Activated T-helper 1 cell treated with anti-CD3 and anti-CD28 coated beads, Interleukin-12 subunit alpha, Interleukin-12 subunit beta, Interleukin-2, Interleukin-4 antibody, amounts not matched to agents 30 ng/mL and 10 ng/mL and 1 ng/mL, durations not matched to agents 14 hours and 24 hours and 36 hours (primary cell): ENCODE data around the gene PHYKPL. TPM values are rescaled to one million over a fixed set of nuclear protein-coding genes. Genes with fewer than 3 reads are reported as not detected.

ENCODE experiments used
- DNase-seq: peaks from one replicate; pipeline ENCODE4 v3.0.0; 2021; ENCODE audit warnings: low spot score
- H3K27ac Mint-ChIP-seq: one replicate; pipeline ENCODE4 v1.8.0; 2021; ENCODE audit warnings: mild to moderate bottlenecking, mixed read lengths
- H3K27me3 Mint-ChIP-seq: one replicate; pipeline ENCODE4 v1.8.0; 2022; ENCODE audit warnings: mild to moderate bottlenecking, moderate library complexity, mixed read lengths; ENCODE audit not compliant: insufficient read depth
- H3K36me3 Mint-ChIP-seq: one replicate; pipeline ENCODE4 v1.8.0; 2021; ENCODE audit warnings: low read depth, mixed read lengths
- H3K4me1 Mint-ChIP-seq: one replicate; pipeline ENCODE4 v1.8.0; 2021; ENCODE audit warnings: low read depth, mixed read lengths
- H3K4me3 Mint-ChIP-seq: one replicate; pipeline ENCODE4 v1.8.0; 2021; ENCODE audit warnings: mild to moderate bottlenecking, moderate library complexity, mixed read lengths
- H3K9me3 Mint-ChIP-seq: one replicate; pipeline ENCODE4 v1.8.0; 2021; ENCODE audit warnings: mixed read lengths
- intact Hi-C: fragments of 100-400 bp; cut with micrococcal nuclease; formaldehyde crosslinking; loops from one replicate; pipeline ENCODE4 v1.15.1; 2024
- total RNA-seq: library from RNA; stranded (reverse); gene quantifications from 2 replicates; pipeline ENCODE4 v1.2.3, GENCODE V29; 2022

Gene PHYKPL
- total RNA-seq = 84.4 and 86.7 TPM in 2 replicates

DNA sequence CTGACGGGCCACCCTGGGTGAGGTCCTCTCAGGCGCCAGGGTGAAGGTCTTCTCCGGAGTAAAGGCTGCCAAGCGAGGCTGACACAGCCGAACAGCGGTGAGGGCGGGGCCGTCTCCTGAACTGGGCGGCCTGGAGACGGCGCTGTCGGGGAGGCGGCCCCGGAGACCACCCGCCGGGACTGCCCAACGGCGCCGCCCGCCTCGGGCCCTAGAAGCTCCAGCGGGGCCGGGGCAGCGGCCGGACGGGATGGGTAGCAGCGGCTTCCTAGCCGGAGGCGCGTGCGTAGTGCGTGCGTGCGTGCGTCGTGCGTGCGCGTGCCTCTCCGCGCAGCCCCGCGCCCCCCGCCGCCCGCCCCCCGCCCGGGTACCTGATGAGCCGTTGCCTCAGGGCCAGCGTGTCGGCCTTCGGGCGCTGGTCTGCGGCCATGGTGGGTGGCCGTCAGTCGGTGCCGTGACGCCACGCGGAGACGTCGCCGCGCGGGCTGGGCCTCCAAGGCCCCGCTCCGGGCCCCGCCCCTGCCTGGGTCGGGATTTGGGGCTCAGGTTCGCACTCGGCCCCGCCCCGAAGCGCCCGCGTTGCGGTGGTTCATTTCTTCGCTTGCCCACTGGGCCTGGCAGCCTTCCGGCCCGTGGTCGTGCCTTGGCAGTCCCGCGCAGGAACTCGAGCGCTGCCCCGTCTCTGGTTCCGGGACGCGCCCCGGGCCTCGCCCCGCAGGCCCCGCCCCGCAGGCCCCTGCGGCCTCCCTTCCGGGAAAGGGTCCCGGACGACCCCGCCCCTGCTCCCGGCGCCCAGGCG, at the start of gene PHYKPL:
PHYKPL (minus strand) TSS at position 679 of the 796 bp plus-strand sequence; CDS start at position 427, 252 bp downstream.
- H3K4me3 Mint-ChIP-seq = peak within 1 kb of the TSS; percentile 90
- peak; percentile 75 for DNase-seq
- H3K9me3 Mint-ChIP-seq = no peaks in the 10 kb centered on the region
- H3K27ac Mint-ChIP-seq = peak within 1 kb of the TSS; percentile 86
- intact Hi-C loops = loop anchor here (1.0 to 10.0 kb wide), 6 partner anchors 28 to 1572 kb away; partner anchors contain the start of genes CLK4, HNRNPAB, HNRNPH1 and MGAT4B
- H3K4me1 Mint-ChIP-seq = peaks cover 66% of the 10 kb centered on the region
- no peaks in the 10 kb centered on the region for H3K27me3 Mint-ChIP-seq
- H3K36me3 Mint-ChIP-seq = peaks cover 40% of the 10 kb centered on the region

DNA sequence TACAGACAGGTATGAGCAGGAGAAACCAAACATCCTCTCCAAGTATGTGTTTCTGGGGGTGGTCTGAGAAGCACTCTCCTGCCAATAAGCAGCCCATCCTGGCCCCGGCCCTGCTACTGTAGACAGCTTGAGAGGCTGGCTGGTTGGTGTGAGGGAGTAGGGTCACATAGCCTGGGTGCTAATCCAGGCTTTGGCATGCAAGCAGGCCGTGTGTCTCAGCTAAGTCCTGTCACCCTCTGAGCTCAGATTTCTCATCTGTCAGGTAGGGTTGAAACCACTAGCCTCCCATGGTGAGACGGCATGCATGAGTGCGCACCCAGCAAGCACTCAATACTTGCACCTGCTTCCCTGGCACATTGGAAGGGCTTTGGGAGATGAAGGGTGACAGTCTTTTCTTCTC, 49.8 kb upstream of the PHYKPL start:
- Mint-ChIP-seq H3K9me3 (peaks cover 11% of the 10 kb centered on the region), H3K4me1 (peaks cover 5% of the 10 kb centered on the region), H3K27me3 (peaks cover 9% of the 10 kb centered on the region), H3K36me3 (no peaks in the 10 kb centered on the region), H3K27ac (no peak overlapping the region), H3K4me3 (no peak overlapping the region)
- no peak for DNase-seq
- intact Hi-C loops = no loop called here

DNA sequence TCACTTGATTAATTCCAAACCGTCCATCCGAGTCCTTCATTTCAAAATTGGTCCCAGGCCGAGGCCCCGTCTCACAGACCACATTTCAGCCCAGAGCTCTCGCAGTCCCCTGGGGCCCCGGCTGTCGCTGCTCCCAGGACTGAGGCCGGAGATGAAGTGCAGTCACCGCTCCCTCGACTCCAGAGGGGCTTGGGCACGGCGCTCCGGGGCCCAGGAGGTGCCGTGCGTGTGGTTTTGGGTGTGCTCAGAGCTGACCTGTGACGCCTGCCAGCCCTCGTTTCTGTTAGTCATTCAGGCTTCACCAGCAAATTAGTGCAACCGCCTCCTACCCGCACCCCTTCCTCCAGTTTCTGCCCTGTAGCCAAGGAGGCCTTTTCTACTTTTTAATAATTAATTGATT, 48.7 kb upstream of the PHYKPL start:
- peaks cover 9% of the 10 kb centered on the region for H3K27me3 Mint-ChIP-seq
- no peaks in the 10 kb centered on the region for H3K36me3 Mint-ChIP-seq
- H3K4me3 Mint-ChIP-seq = no peak overlapping the region
- intact Hi-C loops = no loop called here
- peaks cover 11% of the 10 kb centered on the region for H3K9me3 Mint-ChIP-seq
- no peak overlapping the region for H3K27ac Mint-ChIP-seq
- no peak for DNase-seq
- H3K4me1 Mint-ChIP-seq = peaks cover 5% of the 10 kb centered on the region

DNA sequence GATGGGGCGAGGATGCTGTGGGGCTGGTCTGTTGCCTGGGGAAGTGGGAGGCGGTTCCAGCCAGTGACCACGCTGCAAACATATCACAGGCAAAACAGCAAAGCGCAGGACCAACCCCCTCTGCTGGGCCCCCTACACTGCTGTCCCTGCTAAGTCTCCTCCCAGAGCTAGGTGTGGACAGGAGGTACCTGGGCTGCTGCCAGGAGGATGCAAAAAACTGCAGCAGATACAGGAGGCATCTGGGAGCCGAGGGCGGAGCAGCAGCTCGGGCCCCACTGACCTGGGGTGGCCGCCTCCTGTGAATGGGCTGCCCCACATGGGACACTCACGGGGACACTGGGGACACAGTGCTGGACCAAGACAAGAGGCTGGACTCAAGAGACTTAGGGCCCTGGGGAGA, 48.0 kb upstream of the PHYKPL start:
- DNase-seq = no peak
- peaks cover 11% of the 10 kb centered on the region for H3K9me3 Mint-ChIP-seq
- H3K4me1 Mint-ChIP-seq = peaks cover 5% of the 10 kb centered on the region
- H3K4me3 Mint-ChIP-seq = no peak overlapping the region
- no peaks in the 10 kb centered on the region for H3K36me3 Mint-ChIP-seq
- H3K27me3 Mint-ChIP-seq = peaks cover 9% of the 10 kb centered on the region
- intact Hi-C loops = loop anchor here (1.0 kb wide), 3 partner anchors 271 to 1214 kb away; partner anchors contain the start of gene COL23A1
- no peak overlapping the region for H3K27ac Mint-ChIP-seq

DNA sequence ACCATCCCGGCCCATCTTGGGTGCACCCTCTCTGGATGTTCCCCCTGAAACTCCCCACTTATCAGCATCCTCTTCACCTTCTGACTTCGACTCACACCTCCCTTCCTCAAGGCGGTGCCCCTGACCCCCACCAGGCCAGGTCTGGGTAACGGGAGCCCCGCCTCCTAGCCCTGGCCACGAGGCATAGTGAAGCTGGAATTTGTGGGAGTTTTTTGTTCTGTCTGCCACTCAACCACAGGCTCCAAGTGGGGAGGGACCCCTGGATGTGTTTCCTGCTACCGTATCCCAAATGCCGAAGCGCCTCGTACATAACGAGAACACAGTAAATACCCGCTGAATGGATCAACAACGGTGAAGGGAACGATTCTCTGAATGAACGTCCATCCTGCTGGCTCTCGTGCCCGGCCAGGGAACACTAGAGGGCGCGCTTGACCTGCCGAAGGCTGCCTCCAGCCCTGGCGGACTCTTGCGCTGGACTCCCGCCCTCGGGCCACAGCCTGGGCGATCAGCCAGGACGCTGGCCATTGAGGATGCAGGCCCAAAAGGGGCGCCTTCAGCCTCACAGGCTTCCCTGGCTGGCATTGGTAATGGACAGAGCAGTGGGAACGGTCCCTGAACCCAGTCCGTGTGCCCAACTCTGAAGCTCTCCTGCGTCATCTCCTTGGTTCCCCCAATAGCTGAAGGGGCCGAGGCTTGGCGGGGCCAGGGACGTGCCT, 47.3 kb upstream of the PHYKPL start:
- peaks cover 5% of the 10 kb centered on the region for H3K4me1 Mint-ChIP-seq
- no peak overlapping the region for H3K27ac Mint-ChIP-seq
- peak; percentile 33 for DNase-seq
- H3K36me3 Mint-ChIP-seq = no peaks in the 10 kb centered on the region
- no peak overlapping the region for H3K4me3 Mint-ChIP-seq
- peaks cover 9% of the 10 kb centered on the region for H3K27me3 Mint-ChIP-seq
- peaks cover 11% of the 10 kb centered on the region for H3K9me3 Mint-ChIP-seq
- intact Hi-C loops = loop anchor here (1.0 kb wide), 3 partner anchors 271 to 1214 kb away; partner anchors contain the start of gene COL23A1

DNA sequence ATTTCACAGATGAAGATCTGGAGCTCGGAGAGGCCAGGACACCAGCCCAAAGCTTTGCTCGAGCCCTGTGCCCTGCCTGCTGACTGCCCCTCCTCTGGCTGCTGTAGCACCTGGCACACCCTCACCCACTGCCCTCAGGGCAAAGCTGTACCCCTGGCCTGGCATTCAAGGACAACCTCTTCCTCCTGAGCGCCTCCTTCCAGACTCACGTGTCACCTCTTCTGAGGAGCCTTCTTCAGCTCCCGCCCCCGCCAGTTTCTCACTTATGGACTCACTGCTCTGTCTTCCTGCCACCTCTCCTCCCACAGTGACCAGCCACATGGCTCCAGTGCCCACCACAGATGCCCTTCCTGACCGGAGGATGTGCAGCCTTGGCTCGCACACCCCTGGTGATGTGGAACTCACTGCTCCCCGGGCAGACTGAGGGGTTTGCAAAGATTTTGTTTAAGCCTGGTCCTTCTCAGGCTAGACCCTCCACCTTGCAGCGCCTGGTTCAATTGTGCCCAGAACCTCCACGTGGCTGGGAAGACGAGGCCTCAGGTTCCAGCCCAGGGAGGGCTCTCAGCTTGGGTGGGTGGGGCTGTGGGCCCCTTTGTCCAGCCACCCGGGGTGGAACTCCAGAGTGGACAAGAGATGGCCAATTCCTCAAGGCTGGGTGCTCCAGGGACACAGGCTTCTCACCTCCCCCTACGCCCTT, 46.6 kb upstream of the PHYKPL start:
- peaks cover 9% of the 10 kb centered on the region for H3K27me3 Mint-ChIP-seq
- peaks cover 11% of the 10 kb centered on the region for H3K9me3 Mint-ChIP-seq
- H3K27ac Mint-ChIP-seq = no peak overlapping the region
- intact Hi-C loops = no loop called here
- no peaks in the 10 kb centered on the region for H3K36me3 Mint-ChIP-seq
- no peak overlapping the region for H3K4me3 Mint-ChIP-seq
- no peak for DNase-seq
- H3K4me1 Mint-ChIP-seq = peaks cover 5% of the 10 kb centered on the region

DNA sequence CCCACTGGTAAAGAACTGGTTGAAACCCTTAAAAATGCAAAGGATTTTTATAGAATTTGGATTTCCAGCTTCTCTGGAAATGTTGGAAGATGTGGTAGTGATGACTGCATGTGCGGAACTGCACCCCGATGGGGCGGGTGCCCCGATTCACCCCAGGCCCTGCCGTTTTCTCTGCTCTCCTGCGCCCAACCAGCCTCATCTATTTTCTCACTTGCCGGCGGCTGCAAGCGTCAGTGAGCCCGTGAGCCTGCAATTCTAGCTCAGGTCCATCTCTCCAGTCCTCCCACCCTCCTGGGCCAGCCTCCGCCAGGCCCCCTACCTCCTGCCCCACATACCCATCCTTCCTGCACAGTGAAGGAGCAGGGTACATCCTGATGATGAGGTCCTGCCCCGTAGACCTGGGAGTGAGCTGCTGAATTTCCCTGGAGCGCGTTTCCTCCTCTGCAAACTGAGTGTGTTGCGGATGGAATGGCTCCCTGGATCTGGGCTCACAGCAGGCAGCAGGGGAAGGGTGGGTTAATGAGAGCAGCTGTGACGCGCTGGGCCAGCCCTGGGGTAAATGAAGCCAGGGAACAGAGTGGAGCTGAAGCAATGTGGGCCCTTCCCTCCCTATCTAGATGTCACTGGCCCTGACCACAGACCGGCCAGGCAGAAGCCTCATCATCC, 45.9 kb upstream of the PHYKPL start:
- intact Hi-C loops = no loop called here
- no peak for DNase-seq
- Mint-ChIP-seq H3K36me3 (no peaks in the 10 kb centered on the region), H3K27ac (no peak overlapping the region), H3K4me1 (peaks cover 5% of the 10 kb centered on the region), H3K27me3 (peaks cover 9% of the 10 kb centered on the region), H3K4me3 (no peak overlapping the region), H3K9me3 (peaks cover 4% of the 10 kb centered on the region)

DNA sequence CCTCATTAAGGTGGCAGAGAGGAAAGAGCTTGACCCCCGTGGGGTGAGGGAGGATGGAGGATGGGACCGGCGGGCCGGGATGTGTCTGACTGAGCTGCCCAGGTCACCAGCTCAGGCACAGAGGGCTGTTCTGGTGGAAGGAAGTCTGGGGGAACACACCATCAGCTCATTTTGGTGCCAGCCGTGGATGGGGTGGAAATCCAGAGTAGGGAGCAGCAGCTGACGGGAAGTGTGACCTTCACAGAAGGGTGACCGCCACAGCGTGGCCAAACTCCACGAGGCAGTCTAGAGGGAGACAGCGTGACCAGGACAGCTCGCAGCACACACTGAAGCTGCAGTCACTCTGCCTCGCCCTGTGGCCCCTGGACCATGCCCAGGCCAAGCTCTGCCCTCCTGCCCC, 45.3 kb upstream of the PHYKPL start:
- intact Hi-C loops = no loop called here
- no peaks in the 10 kb centered on the region for H3K36me3 Mint-ChIP-seq
- no peak overlapping the region for H3K4me3 Mint-ChIP-seq
- H3K9me3 Mint-ChIP-seq = no peaks in the 10 kb centered on the region
- peaks cover 5% of the 10 kb centered on the region for H3K4me1 Mint-ChIP-seq
- no peak for DNase-seq
- no peak overlapping the region for H3K27ac Mint-ChIP-seq
- peaks cover 7% of the 10 kb centered on the region for H3K27me3 Mint-ChIP-seq

DNA sequence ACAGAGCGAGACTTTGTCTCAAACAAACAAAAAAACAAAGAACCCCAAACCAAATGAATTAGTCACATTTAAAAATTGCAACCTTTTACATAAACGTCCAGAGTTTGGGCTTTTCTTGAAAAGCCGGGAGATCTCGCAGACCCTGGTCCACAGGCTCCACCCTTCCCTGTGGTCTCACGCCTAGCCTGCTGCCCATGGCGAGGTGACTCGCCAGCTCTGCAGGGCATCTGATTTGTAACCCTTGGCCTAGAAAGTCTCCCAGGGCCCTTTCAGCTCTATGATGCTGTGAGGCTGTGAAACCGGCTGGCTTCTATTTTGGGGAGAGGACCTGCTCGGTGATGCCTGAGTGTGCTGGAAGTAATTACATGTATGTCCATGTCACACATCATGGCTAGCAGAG, 44.7 kb upstream of the PHYKPL start:
- Mint-ChIP-seq H3K4me3 (no peak overlapping the region), H3K27me3 (peaks cover 5% of the 10 kb centered on the region), H3K27ac (no peak overlapping the region), H3K36me3 (no peaks in the 10 kb centered on the region), H3K4me1 (peaks cover 5% of the 10 kb centered on the region), H3K9me3 (no peaks in the 10 kb centered on the region)
- intact Hi-C loops = no loop called here
- DNase-seq = no peak

DNA sequence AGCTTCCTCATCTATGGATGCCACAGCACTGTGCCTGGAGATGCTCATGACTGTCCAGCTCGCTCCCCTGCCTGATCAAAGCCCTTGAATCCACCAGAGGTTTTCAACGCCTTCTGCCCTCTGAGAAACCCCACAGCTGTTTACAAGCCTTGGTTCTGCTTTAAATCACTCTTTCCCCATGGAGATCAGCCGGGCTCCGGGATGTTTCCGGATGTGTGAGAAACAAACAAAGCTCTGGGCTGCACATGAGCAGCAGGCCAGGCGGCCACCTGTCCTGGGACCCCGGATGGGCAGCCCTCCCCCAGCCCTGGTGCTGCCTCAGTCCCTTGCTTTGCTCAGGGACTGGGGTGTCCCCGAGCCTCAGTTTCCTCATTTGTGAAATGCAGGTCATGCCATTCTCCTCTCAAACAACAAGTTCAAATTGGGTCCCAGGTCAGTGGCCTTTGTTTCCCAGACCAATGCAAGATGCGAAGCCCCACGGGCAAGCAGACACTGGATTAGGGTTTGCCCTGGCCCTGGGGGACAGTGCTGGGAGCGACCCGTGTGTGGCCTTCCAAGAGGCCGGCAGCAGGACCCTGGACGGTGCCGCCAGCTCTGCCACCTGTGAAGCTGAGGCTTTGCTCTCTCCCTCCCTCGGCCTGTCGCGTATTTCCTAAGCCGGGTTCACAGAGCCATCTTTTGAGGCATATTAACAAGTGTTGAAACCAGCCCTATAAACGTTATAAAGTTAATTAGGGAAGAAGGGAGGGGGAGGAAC, 42.4 kb upstream of the PHYKPL start:
- Mint-ChIP-seq H3K9me3 (no peaks in the 10 kb centered on the region), H3K4me3 (no peak overlapping the region), H3K27ac (no peak overlapping the region), H3K27me3 (peaks cover 7% of the 10 kb centered on the region), H3K36me3 (no peaks in the 10 kb centered on the region), H3K4me1 (peaks cover 4% of the 10 kb centered on the region)
- no peak for DNase-seq
- intact Hi-C loops = no loop called here

DNA sequence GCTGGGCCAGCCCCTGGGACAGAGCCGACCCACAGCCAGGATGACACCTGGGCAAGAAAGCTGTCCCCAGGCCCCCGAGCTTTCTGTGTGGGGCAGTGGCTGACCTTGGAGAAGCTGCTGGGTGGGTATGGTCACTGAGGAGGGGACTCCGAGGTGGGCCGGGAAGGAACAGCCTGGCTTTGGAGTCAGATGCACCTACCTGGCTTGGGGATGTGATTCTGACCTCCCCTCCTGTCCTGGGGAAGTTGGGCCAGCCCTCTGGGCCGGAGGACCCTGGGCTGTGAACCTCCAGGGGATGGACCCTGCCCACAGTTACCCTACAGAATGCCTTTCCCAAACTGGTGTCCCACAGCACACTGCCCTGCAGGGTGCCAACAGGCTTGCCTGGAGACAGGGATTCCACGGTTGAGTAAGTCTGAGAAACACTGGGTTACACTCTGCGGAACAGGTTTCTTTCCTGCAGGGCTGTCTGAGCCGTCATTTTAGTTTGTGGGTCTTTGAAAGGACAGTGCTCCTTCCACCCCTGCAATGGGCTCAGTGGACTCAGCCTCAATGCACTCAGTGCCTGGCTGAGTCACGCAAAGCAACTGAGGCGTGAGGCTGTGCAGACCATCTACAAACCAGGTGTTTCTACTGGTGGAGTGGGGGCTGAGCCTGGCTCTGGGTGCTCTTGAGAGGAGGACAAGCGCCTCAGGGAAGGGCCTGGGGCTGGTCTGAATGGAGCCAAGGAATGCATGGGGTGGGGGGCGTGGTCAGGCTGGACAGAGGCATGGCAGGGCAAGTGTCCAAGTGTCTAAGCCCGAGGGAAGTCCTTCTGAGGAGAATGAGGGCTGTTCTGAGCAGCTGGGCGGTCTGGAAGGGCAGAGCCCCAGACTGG, 41.3 kb upstream of the PHYKPL start:
- intact Hi-C loops = no loop called here

More for the DNA sequence above, 41.3 kb upstream of the PHYKPL start:
- Mint-ChIP-seq H3K27ac (no peak overlapping the region), H3K4me1 (no peaks in the 10 kb centered on the region), H3K9me3 (no peaks in the 10 kb centered on the region), H3K36me3 (no peaks in the 10 kb centered on the region), H3K27me3 (peaks cover 4% of the 10 kb centered on the region), H3K4me3 (no peak overlapping the region)
- DNase-seq = no peak
